ENCODE measurements around the gene SARNP. TPM values are rescaled to one million over a fixed set of nuclear protein-coding genes. Genes with fewer than 3 reads are reported as not detected.

Gene SARNP
- total RNA-seq, 1 donor from 2014 or later, result 33.1 TPM

DNA sequence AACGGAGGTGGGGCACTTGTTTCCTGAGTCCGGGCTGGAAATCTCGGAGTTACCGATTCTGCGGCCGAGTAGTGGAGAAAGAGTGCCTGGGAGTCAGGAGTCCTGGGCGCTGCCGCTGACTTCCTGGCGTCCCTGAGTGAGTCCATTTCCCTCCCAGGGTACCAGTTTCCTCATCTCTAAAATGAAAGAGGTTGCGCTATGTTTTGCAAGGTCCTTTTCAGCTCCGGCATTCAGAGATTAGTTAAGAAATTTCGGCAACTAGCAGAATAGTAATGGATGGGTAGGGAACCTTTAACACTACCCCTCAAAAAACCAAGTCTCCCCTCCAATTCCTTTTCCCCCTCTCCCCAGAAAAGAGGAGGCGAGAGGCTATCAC lies 101.0 kb downstream of the SARNP start:
- Histone ChIP-seq H3K4me1 (peaks cover 60% of the 10 kb centered on the region), H3K36me3 (no peaks in the 10 kb centered on the region), H3K9me3 (no peaks in the 10 kb centered on the region), H3K27ac (peak overlapping the region; percentile 94), H3K27me3 (no peaks in the 10 kb centered on the region), H3K4me3 (peak overlapping the region; percentile 76 to 91)
- intact Hi-C loops (cut with DNase I), result no loop called here
- DNase-seq (ENCODE audit: extremely low spot score in 2 of 2), result no peak
- TF ChIP-seq CTCF (IDR thresholded peaks at IDR 0.05), result no peak
- TF ChIP-seq POLR2AphosphoS5 (IDR thresholded peaks at IDR 0.05; ENCODE audit: insufficient read depth in 1 of 2, low read depth in 1 of 2), result no peak
- no peak for TF ChIP-seq POLR2A (IDR thresholded peaks at IDR 0.05)

DNA sequence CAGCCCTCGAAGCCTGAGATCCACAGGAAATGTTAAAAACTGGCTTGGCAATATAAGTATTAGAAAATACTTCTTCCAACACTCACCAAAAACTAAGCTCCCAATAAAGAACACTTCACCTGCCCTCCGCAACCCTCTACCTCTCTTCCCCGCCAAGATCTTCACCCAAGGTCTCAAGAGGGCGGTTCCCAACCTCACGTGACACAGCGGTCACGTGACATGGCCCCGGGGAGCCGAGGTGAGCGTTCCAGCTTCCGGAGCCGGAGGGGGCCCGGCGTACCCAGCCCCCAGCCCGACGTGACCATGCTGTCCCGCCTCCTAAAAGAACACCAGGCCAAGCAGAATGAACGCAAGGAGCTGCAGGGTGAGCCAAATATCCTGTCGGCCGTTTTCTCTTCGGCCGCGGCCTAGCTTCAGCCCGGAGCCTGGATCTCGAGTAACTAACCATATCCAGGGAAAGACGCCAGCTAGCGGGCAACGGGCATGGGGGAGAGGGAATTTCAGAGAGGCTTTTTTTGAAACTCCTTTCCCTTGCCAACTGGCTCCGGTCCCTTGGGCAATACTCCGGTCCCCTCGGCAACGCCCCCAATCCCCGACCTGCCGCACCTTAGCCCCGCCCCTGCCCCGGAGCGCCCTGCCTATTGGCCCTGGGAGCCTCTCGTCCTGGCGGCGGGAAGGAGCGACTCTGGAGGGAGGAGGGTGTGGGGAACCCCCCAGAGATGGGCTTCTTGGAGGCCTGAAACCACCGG lies 101.5 kb downstream of the SARNP start, which contains the start of gene BLOC1S1:
BLOC1S1 (plus strand) TSS at position 214 of the 749 bp plus-strand sequence; CDS start at position 220, 6 bp downstream.
- H3K4me1 ChIP-seq, result peaks cover 55% of the 10 kb centered on the region
- peak in 1 of 2 donors; percentile 95 for DNase-seq (ENCODE audit: extremely low spot score in 2 of 2)
- intact Hi-C loops (cut with DNase I), result no loop called here

GRCh38 chr12:55715169-55715764 lies 102.3 kb downstream of the SARNP start:
- Histone ChIP-seq H3K4me3 (peak overlapping the region; percentile 76 to 91), H3K27me3 (no peaks in the 10 kb centered on the region), H3K9me3 (no peaks in the 10 kb centered on the region), H3K4me1 (peaks cover 47% of the 10 kb centered on the region), H3K36me3 (no peaks in the 10 kb centered on the region), H3K27ac (peak overlapping the region; percentile 94)
- intact Hi-C loops (cut with DNase I), result no loop called here
- DNase-seq (ENCODE audit: extremely low spot score in 2 of 2), result no peak
- TF ChIP-seq POLR2AphosphoS5 (IDR thresholded peaks at IDR 0.05; ENCODE audit: insufficient read depth in 1 of 2, low read depth in 1 of 2) (no peak), POLR2A (IDR thresholded peaks at IDR 0.05) (no peak), CTCF (IDR thresholded peaks at IDR 0.05) (no peak)

More for the DNA sequence above, 101.5 kb downstream of the SARNP start, which contains the start of gene BLOC1S1:
- H3K36me3 ChIP-seq, result no peaks in the 10 kb centered on the region
- no peaks in the 10 kb centered on the region for H3K9me3 ChIP-seq
- TF ChIP-seq POLR2A (IDR thresholded peaks at IDR 0.05), result no peak
- no peak for TF ChIP-seq CTCF (IDR thresholded peaks at IDR 0.05)
- peak; percentile 84 to 90 for TF ChIP-seq POLR2AphosphoS5 (IDR thresholded peaks at IDR 0.05; ENCODE audit: insufficient read depth in 1 of 2, low read depth in 1 of 2)
- H3K4me3 ChIP-seq, result peak within 1 kb of the TSS; percentile 76 to 91
- no peaks in the 10 kb centered on the region for H3K27me3 ChIP-seq
- peak within 1 kb of the TSS; percentile 94 for H3K27ac ChIP-seq

- Histone ChIP-seq H3K9me3 (no peaks in the 10 kb centered on the region), H3K27me3 (no peaks in the 10 kb centered on the region), H3K36me3 (no peaks in the 10 kb centered on the region), H3K4me1 (peaks cover 33% of the 10 kb centered on the region), H3K4me3 (no peak overlapping the region), H3K27ac (no peak overlapping the region)
- no peak for DNase-seq (ENCODE audit: extremely low spot score in 2 of 2)
- TF ChIP-seq POLR2A (IDR thresholded peaks at IDR 0.05) (no peak), CTCF (IDR thresholded peaks at IDR 0.05) (no peak), POLR2AphosphoS5 (IDR thresholded peaks at IDR 0.05; ENCODE audit: insufficient read depth in 1 of 2, low read depth in 1 of 2) (no peak)
- intact Hi-C loops (cut with DNase I), result no loop called here
Measured at GRCh38 chr12:55713721-55714120, 103.8 kb downstream of the SARNP start.
